Liver (tissue), 9 donors: Measurements from ENCODE around the gene TDRD9. TPM values are rescaled to one million over a fixed set of nuclear protein-coding genes. Genes with fewer than 3 reads are reported as not detected.

Experiments used
- DNase-seq: peaks from one replicate; pipeline ENCODE4 v3.0.0-alpha.2; 2017; ENCODE audit warnings: low spot score
- H3K27ac ChIP-seq, 2 donors: one replicate each; pipeline ENCODE4 v1.7.0; 2013; ENCODE audit warnings: inconsistent platforms in 2 of 2, low read length in 2 of 2, control low read depth in 1 of 2, low read depth in 1 of 2, mild to moderate bottlenecking in 1 of 2
- H3K27me3 ChIP-seq, 4 donors: one replicate each; pipeline versions ENCODE4 v1.6.1 to v1.7.0; 2013; ENCODE audit warnings: low read length in 3 of 4, inconsistent platforms in 1 of 4, mild to moderate bottlenecking in 1 of 4, moderate library complexity in 1 of 4; ENCODE audit not compliant: control insufficient read depth in 4 of 4, insufficient read depth in 4 of 4
- H3K36me3 ChIP-seq, 4 donors: one replicate each; pipeline versions ENCODE4 v1.6.1 to v1.7.0; 2013; ENCODE audit warnings: low read length in 3 of 4, mild to moderate bottlenecking in 3 of 4, low read depth in 1 of 4, moderate library complexity in 1 of 4; ENCODE audit not compliant: control insufficient read depth in 4 of 4, insufficient read depth in 3 of 4
- H3K4me1 ChIP-seq, 4 donors: one replicate each; pipeline versions ENCODE4 v1.6.1 to v1.7.0; 2013; ENCODE audit warnings: low read length in 3 of 4, mild to moderate bottlenecking in 3 of 4, moderate library complexity in 1 of 4; ENCODE audit not compliant: control insufficient read depth in 4 of 4, insufficient read depth in 4 of 4
- H3K4me3 ChIP-seq, 3 donors: one replicate each; pipeline versions ENCODE4 v1.6.1 to v1.7.0; 2013; ENCODE audit warnings: low read length in 3 of 3, control low read depth in 1 of 3, low read depth in 1 of 3, mild to moderate bottlenecking in 1 of 3
- H3K9ac ChIP-seq, 2 donors: one replicate each; pipeline ENCODE4 v1.7.0; 2013; ENCODE audit warnings: low read length in 2 of 2, mild to moderate bottlenecking in 2 of 2, moderate library complexity in 2 of 2, control low read depth in 1 of 2, low read depth in 1 of 2
- H3K9me3 ChIP-seq, 4 donors: one replicate each; pipeline versions ENCODE4 v1.6.1 to v1.7.0; 2013; ENCODE audit warnings: low read length in 3 of 4; ENCODE audit not compliant: control insufficient read depth in 4 of 4
- ATF3 ChIP-seq: IDR thresholded peaks from 2 replicates; pipeline ENCODE4 v1.6.1; 2016; ENCODE audit warnings: antibody characterized with exemption
- CTCF ChIP-seq: fragments of 150-350 bp; IDR thresholded peaks from 2 replicates; pipeline ENCODE4 v1.5.1; 2017; ENCODE audit warnings: improper control_type of control experiment, low read depth, low read length; ENCODE audit not compliant: missing input control
- EGR1 ChIP-seq, 2 donors: IDR thresholded peaks; 2 replicates each; pipeline ENCODE4 v1.6.1; 2016 to 2018; ENCODE audit warnings: antibody characterized with exemption in 2 of 2, low read depth in 2 of 2
- FOXA1 ChIP-seq: IDR thresholded peaks from 2 replicates; pipeline ENCODE4 v1.6.1; 2016; ENCODE audit warnings: antibody characterized with exemption
- FOXA2 ChIP-seq: IDR thresholded peaks from 2 replicates; pipeline ENCODE4 v1.6.1; 2016; ENCODE audit warnings: antibody characterized with exemption
- GABPA ChIP-seq, 2 donors: IDR thresholded peaks in 1 of 2; conservative IDR thresholded peaks in 1 of 2; 2 replicates each; pipeline ENCODE4 v1.6.1; 2016; ENCODE audit warnings: antibody characterized with exemption in 2 of 2, mild to moderate bottlenecking in 1 of 2, moderate library complexity in 1 of 2
- HNF4A ChIP-seq, 2 donors: conservative IDR thresholded peaks; 2 replicates each; pipeline ENCODE4 v1.6.1; 2016; ENCODE audit warnings: antibody characterized with exemption in 2 of 2, mild to moderate bottlenecking in 2 of 2
- HNF4G ChIP-seq: IDR thresholded peaks from 2 replicates; pipeline ENCODE4 v1.6.1; 2016; ENCODE audit warnings: antibody characterized with exemption
- JUND ChIP-seq, 2 donors: IDR thresholded peaks; 2 replicates each; pipeline ENCODE4 v1.6.1; 2016; ENCODE audit warnings: antibody characterized with exemption in 2 of 2
- MAX ChIP-seq: IDR thresholded peaks from 2 replicates; pipeline ENCODE4 v1.6.1; 2016; ENCODE audit warnings: antibody characterized with exemption
- NR2F2 ChIP-seq: IDR thresholded peaks from 2 replicates; pipeline ENCODE4 v1.6.1; 2016; ENCODE audit warnings: antibody characterized with exemption
- RAD21 ChIP-seq, 2 donors: IDR thresholded peaks; 2 replicates each; pipeline ENCODE4 v1.6.1; 2016; ENCODE audit warnings: antibody characterized with exemption in 2 of 2, mild to moderate bottlenecking in 2 of 2
- REST ChIP-seq: IDR thresholded peaks from 2 replicates; pipeline ENCODE4 v1.6.1; 2016; ENCODE audit warnings: antibody characterized with exemption, mild to moderate bottlenecking
- RXRA ChIP-seq, 2 donors: IDR thresholded peaks; 2 replicates each; pipeline ENCODE4 v1.6.1; 2017 to 2018; ENCODE audit warnings: antibody characterized with exemption in 2 of 2, mild to moderate bottlenecking in 1 of 2
- SP1 ChIP-seq: IDR thresholded peaks from 2 replicates; pipeline ENCODE4 v1.6.1; 2018; ENCODE audit warnings: antibody characterized with exemption, mild to moderate bottlenecking
- TAF1 ChIP-seq: conservative IDR thresholded peaks from 2 replicates; pipeline ENCODE4 v1.6.1; 2016; ENCODE audit warnings: antibody characterized with exemption, mild to moderate bottlenecking
- YY1 ChIP-seq: IDR thresholded peaks from 2 replicates; pipeline ENCODE4 v1.6.1; 2016; ENCODE audit warnings: antibody characterized with exemption, mild to moderate bottlenecking
- ZBTB33 ChIP-seq: IDR thresholded peaks from 2 replicates; pipeline ENCODE4 v1.6.1; 2016; ENCODE audit warnings: antibody characterized with exemption
- WGBS: extraction: QIAGEN DNeasy Blood & Tissue Kit; methylation state at CpG from one replicate; pipeline ENCODE4 v1.1.7; 2013; 5-methylcytosine and 5-hydroxymethylcytosine counted together
- polyA plus RNA-seq, 2 donors: library from polyadenylated mRNA; stranded (reverse) in 1 of 2; unstranded in 1 of 2; fragments of 200-250 nt in 1 of 2; fragments of >200 nt in 1 of 2; fragmentation: Nextera tagmentation in 1 of 2; extraction: Ambion mirVana in 1 of 2; gene quantifications; one replicate each; pipeline versions ENCODE4 v1.2.1 to v1.2.3, GENCODE V29; 2013 to 2015
- total RNA-seq, 2 donors: library from RNA; depleted of rRNA; stranded (reverse); fragments of >200 nt; gene quantifications; one replicate each; pipeline ENCODE4 v1.2.3, GENCODE V29; 2014
- donor health status: healthy.
- donor health status: healthy.
- donor health status: healthy.
- donor health status: healthy.
- donor health status: healthy.

Gene TDRD9
- total and polyA plus RNA-seq, 4 donors, result 0.12 to 1.0 (median 0.46) TPM

- under 1% methylated on average over 7 of the region's 7 CpGs for WGBS
- Histone ChIP-seq H3K36me3 (no peaks in the 10 kb centered on the region), H3K27ac (no peak overlapping the region), H3K27me3 (no peaks in the 10 kb centered on the region), H3K4me3 (no peak overlapping the region), H3K9ac (no peak overlapping the region), H3K4me1 (peaks cover 2 to 9% (median 5%) of the 10 kb centered on the region in 4 donors), H3K9me3 (peaks cover 0 to 5% (median 2%) of the 10 kb centered on the region in 4 donors)
- DNase-seq, result peak; percentile 83
- TF ChIP-seq REST, result no peak
- no peak for TF ChIP-seq HNF4G
- TF ChIP-seq GABPA (IDR thresholded peaks at IDR 0.05 in 1 of 2, conservative IDR thresholded peaks at IDR 0.05 in 1 of 2), result peak in 1 of 2 donors; percentile 17
- TF ChIP-seq SP1, result peak; percentile 46
- TF ChIP-seq JUND (IDR thresholded peaks at IDR 0.05), result no peak
- TF ChIP-seq ATF3, result no peak
- TF ChIP-seq EGR1 (IDR thresholded peaks at IDR 0.05; ENCODE audit: low read depth in 2 of 2), result no peak
- TF ChIP-seq YY1, result no peak
- peak; percentile 40 for TF ChIP-seq MAX
- TF ChIP-seq RAD21 (IDR thresholded peaks at IDR 0.05), result peak; percentile 100
- peak; percentile 71 for TF ChIP-seq HNF4A (conservative IDR thresholded peaks at IDR 0.05)
- TF ChIP-seq NR2F2, result no peak
- TF ChIP-seq CTCF, result peak; percentile 100
- TF ChIP-seq ZBTB33, result no peak
- TF ChIP-seq FOXA2, result no peak
- no peak for TF ChIP-seq FOXA1
- no peak for TF ChIP-seq TAF1
- peak; percentile 57 to 78 for TF ChIP-seq RXRA (IDR thresholded peaks at IDR 0.05)
Measured at GRCh38 chr14:104078031-104078455, 149.8 kb downstream of the TDRD9 start.
